GM12874 (cell line): ENCODE measurements around the gene H6PD.

Source experiments
- TF ChIP-seq, protein P1 (sequence below): IDR thresholded peaks from 2 replicates; pipeline ENCODE4 v1.5.1; 2011; ENCODE audit warnings: low read depth, mild to moderate bottlenecking, control low read depth, low read length, moderate library complexity; ENCODE audit not compliant: insufficient read depth

Gene H6PD

DNA sequence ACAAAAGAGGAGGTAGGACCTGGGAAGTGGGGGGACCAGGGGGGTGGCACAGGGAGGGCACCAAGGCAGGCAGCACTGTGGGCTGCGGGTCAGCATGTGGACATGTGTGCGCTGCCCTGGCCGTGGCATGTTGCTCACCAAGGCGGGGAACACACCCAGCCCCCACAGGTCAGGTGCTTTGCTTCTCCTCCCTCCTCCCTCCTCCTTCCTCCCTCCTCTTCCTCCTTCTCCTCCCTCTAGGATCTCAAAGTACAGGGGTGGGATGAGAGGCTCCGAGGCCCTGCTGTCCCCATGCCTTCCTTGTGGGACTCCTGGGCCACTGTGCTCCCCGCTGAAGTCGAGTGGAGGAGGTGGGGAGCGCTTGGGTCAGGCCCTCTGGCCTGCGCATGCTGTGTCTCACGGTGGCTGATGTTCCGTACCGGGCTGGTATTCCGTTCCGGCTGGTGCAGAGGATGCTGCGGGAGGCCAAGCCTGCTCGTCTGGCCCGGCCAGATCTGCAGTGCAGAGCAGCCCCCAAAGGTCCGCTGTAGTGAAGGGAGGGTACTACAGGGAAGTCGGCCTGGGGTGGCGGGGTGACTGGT is 84.7 kb downstream of the H6PD start:
- TF ChIP-seq, protein P1, sequence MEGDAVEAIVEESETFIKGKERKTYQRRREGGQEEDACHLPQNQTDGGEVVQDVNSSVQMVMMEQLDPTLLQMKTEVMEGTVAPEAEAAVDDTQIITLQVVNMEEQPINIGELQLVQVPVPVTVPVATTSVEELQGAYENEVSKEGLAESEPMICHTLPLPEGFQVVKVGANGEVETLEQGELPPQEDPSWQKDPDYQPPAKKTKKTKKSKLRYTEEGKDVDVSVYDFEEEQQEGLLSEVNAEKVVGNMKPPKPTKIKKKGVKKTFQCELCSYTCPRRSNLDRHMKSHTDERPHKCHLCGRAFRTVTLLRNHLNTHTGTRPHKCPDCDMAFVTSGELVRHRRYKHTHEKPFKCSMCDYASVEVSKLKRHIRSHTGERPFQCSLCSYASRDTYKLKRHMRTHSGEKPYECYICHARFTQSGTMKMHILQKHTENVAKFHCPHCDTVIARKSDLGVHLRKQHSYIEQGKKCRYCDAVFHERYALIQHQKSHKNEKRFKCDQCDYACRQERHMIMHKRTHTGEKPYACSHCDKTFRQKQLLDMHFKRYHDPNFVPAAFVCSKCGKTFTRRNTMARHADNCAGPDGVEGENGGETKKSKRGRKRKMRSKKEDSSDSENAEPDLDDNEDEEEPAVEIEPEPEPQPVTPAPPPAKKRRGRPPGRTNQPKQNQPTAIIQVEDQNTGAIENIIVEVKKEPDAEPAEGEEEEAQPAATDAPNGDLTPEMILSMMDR = no peak

DNA sequence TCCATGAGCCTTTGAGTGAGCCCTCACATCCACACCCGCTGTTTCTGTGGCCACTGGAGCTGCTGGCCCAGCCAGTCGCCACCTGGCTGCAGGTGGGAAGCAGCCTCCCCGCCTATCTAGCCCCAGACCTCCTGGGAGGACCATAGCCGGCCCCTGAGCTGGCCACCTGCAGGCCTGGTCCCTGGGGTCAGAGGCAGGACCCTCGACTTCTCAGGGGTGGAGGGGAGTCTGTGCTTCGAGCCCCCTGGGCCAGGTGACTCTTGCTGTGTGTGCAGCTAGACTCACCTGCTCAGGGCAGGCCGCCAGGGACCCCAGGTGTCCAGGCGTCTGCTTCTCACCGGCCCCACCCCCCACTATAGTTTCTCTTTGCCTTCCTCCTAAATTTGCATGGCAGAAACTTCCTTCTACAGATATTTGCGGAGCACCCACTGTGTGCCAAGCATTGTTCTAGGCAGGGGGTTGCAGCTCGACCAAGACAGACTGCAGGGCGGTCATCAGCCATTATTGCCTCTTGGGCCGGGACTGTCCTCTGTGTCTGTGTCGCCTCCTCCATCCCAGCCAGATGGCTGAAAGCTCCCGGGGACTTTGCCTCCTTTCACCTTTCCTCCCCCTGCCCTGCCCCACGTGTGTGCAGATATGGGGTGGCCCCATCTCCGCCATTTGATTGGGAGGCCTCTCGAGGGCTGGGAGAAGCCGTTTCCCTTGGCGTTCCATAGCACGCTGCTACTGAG is 85.4 kb downstream of the H6PD start:
- TF ChIP-seq, protein P1 = no peak
